GM21390 (cell line): ENCODE data around the gene MLLT10.
"Not testable (repeated sequence)": the region's sequence is repeated elsewhere in the genome, so short reads cannot be mapped to it uniquely, and the experiment has no call there.

Experiments
- ATAC-seq: cut with Tn5 transposase; IDR thresholded peaks from one replicate; pipeline ENCODE4 v1.9.1; 2021; ENCODE audit not compliant: unreplicated experiment

Gene MLLT10

GRCh38 chr10:21527598-21528235 is 6.3 kb upstream of the MLLT10 start:
- ATAC-seq = no peak

- ATAC-seq = no peak
Observed at GRCh38 chr10:21528236-21529031, 5.6 kb upstream of the MLLT10 start.

GRCh38 chr10:21529032-21529910 is 4.8 kb upstream of the MLLT10 start:
- ATAC-seq = no peak

- ATAC-seq = no peak
Observed at GRCh38 chr10:21530168-21530567, 3.9 kb upstream of the MLLT10 start.

- ATAC-seq = no peak
Observed at GRCh38 chr10:21530641-21531040, 3.4 kb upstream of the MLLT10 start.

GRCh38 chr10:21531164-21531563 is 2.9 kb upstream of the MLLT10 start:
- ATAC-seq = no peak

- ATAC-seq = no peak
Observed at GRCh38 chr10:21532694-21533466, 1.2 kb upstream of the MLLT10 start.

GRCh38 chr10:21534280-21534586 is 201 bp downstream of the MLLT10 start:
- no peak for ATAC-seq

GRCh38 chr10:21534604-21535493 is 817 bp downstream of the MLLT10 start:
- ATAC-seq = no peak

- ATAC-seq = no peak
Observed at GRCh38 chr10:21535494-21535965, 1.5 kb downstream of the MLLT10 start.

- not testable (repeated sequence) for ATAC-seq
Observed at GRCh38 chr10:21535976-21536375, 1.9 kb downstream of the MLLT10 start.

- ATAC-seq = no peak
Observed at GRCh38 chr10:21536874-21537273, 2.8 kb downstream of the MLLT10 start.

- ATAC-seq = not testable (repeated sequence)
Observed at GRCh38 chr10:21540701-21541100, 6.7 kb downstream of the MLLT10 start.

- ATAC-seq = no peak
Observed at GRCh38 chr10:21547246-21547645, 13.2 kb downstream of the MLLT10 start.

GRCh38 chr10:21552638-21553037 is 18.6 kb downstream of the MLLT10 start:
- ATAC-seq = no peak

GRCh38 chr10:21556527-21556926 is 22.5 kb downstream of the MLLT10 start:
- no peak for ATAC-seq

GRCh38 chr10:21558984-21559383 is 25.0 kb downstream of the MLLT10 start:
- not testable (repeated sequence) for ATAC-seq

- ATAC-seq = no peak
Observed at GRCh38 chr10:21570761-21571521, 36.9 kb downstream of the MLLT10 start.

- ATAC-seq = no peak
Observed at GRCh38 chr10:21572578-21572977, 38.5 kb downstream of the MLLT10 start.
